Testis (tissue), 3 donors: ENCODE results near the gene DNAJC4. TPM values are rescaled to one million over a fixed set of nuclear protein-coding genes. Genes with fewer than 3 reads are reported as not detected.

Source experiments
- DNase-seq: peaks from one replicate; pipeline ENCODE4 v3.0.0-alpha.2; 2019
- H3K27ac ChIP-seq, 2 donors: fragments of 200-600 bp; sonication (generic); one replicate each; pipeline ENCODE4 v1.5.1; 2019
- H3K27me3 ChIP-seq: fragments of 200-600 bp; sonication (generic); one replicate; pipeline ENCODE4 v1.5.1; 2019
- H3K36me3 ChIP-seq: fragments of 200-600 bp; sonication (generic); one replicate; pipeline ENCODE4 v1.5.1; 2017; ENCODE audit warnings: low read depth; ENCODE audit errors: missing control alignments
- H3K4me1 ChIP-seq: fragments of 200-600 bp; sonication (generic); one replicate; pipeline ENCODE4 v1.5.1; 2019
- H3K4me3 ChIP-seq, 2 donors: fragments of 200-600 bp; sonication (generic); one replicate each; pipeline ENCODE4 v1.5.1; 2017 to 2019
- H3K9me3 ChIP-seq: fragments of 200-600 bp; sonication (generic); one replicate; pipeline ENCODE4 v1.5.1; 2017
- CTCF ChIP-seq, 3 experiments: fragments of 450-650 bp in 2 of 3; fragments of 200-600 bp in 1 of 3; sonication (generic) in 1 of 3; IDR thresholded peaks; one replicate each; pipeline ENCODE4 v1.5.1; 2016 to 2019; ENCODE audit warnings: antibody characterized with exemption in 3 of 3, mild to moderate bottlenecking in 2 of 3, moderate library complexity in 1 of 3
- POLR2A ChIP-seq: fragments of 450-650 bp; IDR thresholded peaks from one replicate; pipeline ENCODE4 v1.6.1; 2017; ENCODE audit warnings: antibody characterized with exemption, mild to moderate bottlenecking, moderate library complexity
- WGBS, 2 donors: methylation state at CpG; one replicate each; pipeline ENCODE4 v1.1.5; 2018; 5-methylcytosine and 5-hydroxymethylcytosine counted together
- intact Hi-C: fragments of 100-400 bp; cut with DNase I; formaldehyde crosslinking; loops from one replicate; pipeline ENCODE4 v1.15.1; 2023; ENCODE audit warnings: low total_unique reads
- polyA plus RNA-seq: library from polyadenylated mRNA; stranded (reverse); fragments of 350-450 nt; fragmentation: Illumina TruSeq; extraction: RNeasy Lipid Tissue Mini Kit (QIAGEN cat#74804); gene quantifications from one replicate; pipeline ENCODE4 v1.2.3, GENCODE V29; 2014; ENCODE audit warnings: low read depth, low replicate concordance; ENCODE audit not compliant: insufficient read depth
- total RNA-seq, 2 donors: library from RNA; depleted of rRNA; stranded (reverse); fragments of >200 nt; gene quantifications; one replicate each; pipeline ENCODE4 v1.2.3, GENCODE V29; 2016

The DNAJC4 gene
- total and polyA plus RNA-seq, 3 donors from 2014 or later: 105 to 303 (median 254) TPM

DNA sequence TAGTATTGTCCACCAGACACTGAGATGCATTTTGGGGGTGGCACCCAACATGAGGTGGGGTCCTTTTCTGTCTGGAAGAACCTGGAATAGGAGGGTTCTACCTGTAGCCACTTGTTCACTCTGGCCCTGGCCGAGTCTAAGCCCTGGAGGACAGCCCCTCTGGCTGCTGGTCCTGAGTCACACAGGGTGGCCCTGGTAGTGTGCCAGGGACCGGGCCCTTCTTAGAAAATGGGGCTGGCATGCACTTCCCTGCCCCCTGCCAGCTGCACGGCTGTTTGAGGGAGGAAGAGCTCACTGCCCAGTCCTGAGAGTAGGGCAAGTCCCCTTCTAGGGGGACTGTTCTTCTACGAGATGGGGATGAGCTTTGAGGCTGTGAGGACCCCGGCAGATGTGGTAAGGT lies 23.1 kb downstream of the DNAJC4 start:
- TF ChIP-seq POLR2A (no peak), CTCF (IDR thresholded peaks at IDR 0.05) (no peak)
- intact Hi-C loops: no loop called here
- no peak overlapping the region for H3K27ac ChIP-seq
- no peaks in the 10 kb centered on the region for H3K9me3 ChIP-seq
- peaks cover 22% of the 10 kb centered on the region for H3K4me1 ChIP-seq
- H3K36me3 ChIP-seq: no peaks in the 10 kb centered on the region
- H3K4me3 ChIP-seq: no peak overlapping the region
- WGBS, 2 donors: 71 to 78% methylated on average over 2 to 5 of the region's 5 CpGs
- DNase-seq: no peak
- H3K27me3 ChIP-seq: no peaks in the 10 kb centered on the region

- 90% methylated on average over 7 of the region's 7 CpGs; no CpG with 5 or more reads in 1 of the 2 donors for WGBS, 2 donors
- no peaks in the 10 kb centered on the region for H3K36me3 ChIP-seq
- TF ChIP-seq POLR2A: no peak
- TF ChIP-seq CTCF (IDR thresholded peaks at IDR 0.05): no peak
These were observed 24.0 kb downstream of the DNAJC4 start for GRCh38 chr11:64254326-64254725.

GRCh38 chr11:64255135-64256128 lies 25.1 kb downstream of the DNAJC4 start:
- H3K27me3 ChIP-seq: no peaks in the 10 kb centered on the region
- H3K4me3 ChIP-seq: no peak overlapping the region
- 91 to 96% methylated on average over 9 to 35 of the region's 35 CpGs for WGBS, 2 donors
- no peak for DNase-seq
- H3K36me3 ChIP-seq: no peaks in the 10 kb centered on the region
- TF ChIP-seq CTCF (IDR thresholded peaks at IDR 0.05): no peak
- no peak for TF ChIP-seq POLR2A
- peaks cover 19% of the 10 kb centered on the region for H3K4me1 ChIP-seq
- intact Hi-C loops: no loop called here
- no peaks in the 10 kb centered on the region for H3K9me3 ChIP-seq
- H3K27ac ChIP-seq: no peak overlapping the region

More at GRCh38 chr11:64254326-64254725, 24.0 kb downstream of the DNAJC4 start:
- DNase-seq: no peak
- Histone ChIP-seq H3K9me3 (no peaks in the 10 kb centered on the region), H3K4me3 (no peak overlapping the region), H3K27me3 (no peaks in the 10 kb centered on the region), H3K27ac (no peak overlapping the region), H3K4me1 (peaks cover 22% of the 10 kb centered on the region)
- intact Hi-C loops: no loop called here

DNA sequence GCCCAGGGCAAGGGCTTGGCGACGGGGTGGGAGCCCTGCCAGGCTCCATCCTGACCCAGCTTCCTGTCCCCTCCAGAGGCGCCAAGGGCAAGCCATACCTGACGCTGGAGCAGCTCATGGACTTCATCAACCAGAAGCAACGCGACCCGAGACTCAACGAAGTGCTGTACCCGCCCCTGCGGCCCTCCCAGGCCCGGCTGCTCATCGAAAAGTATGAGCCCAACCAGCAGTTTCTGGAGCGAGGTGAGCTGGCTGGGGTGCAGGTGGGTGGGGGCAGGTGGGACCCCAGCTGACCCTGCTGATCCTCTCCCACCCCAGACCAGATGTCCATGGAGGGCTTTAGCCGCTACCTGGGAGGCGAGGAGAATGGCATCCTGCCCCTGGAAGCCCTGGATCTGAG lies 26.0 kb downstream of the DNAJC4 start:
- Histone ChIP-seq H3K9me3 (no peaks in the 10 kb centered on the region), H3K4me1 (peaks cover 12% of the 10 kb centered on the region), H3K36me3 (no peaks in the 10 kb centered on the region), H3K27me3 (no peaks in the 10 kb centered on the region), H3K4me3 (no peak overlapping the region), H3K27ac (no peak overlapping the region)
- TF ChIP-seq POLR2A (no peak), CTCF (IDR thresholded peaks at IDR 0.05) (no peak)
- intact Hi-C loops: no loop called here
- WGBS, 2 donors: 89% methylated on average over 15 of the region's 15 CpGs; no CpG with 5 or more reads in 1 of the 2 donors
- no peak for DNase-seq
